ENCODE measurements around the gene PDPK1.

GRCh38 chr16:2512735-2513404 lies 25.0 kb upstream of the PDPK1 start:
- TF ChIP-seq POLR2A (IDR thresholded peaks at IDR 0.05; ENCODE audit: low read length) = no peak
- TF ChIP-seq GATA1 (IDR thresholded peaks at IDR 0.05; ENCODE audit: low read depth, low read length) = no peak

Data from erythroblast (primary cell).